HEK293T (cell line): ENCODE results near the gene ARL8A.
"Not testable (repeated sequence)": the region's sequence is repeated elsewhere in the genome, so short reads cannot be mapped to it uniquely, and the experiment has no call there.

Experiments
- CTCF ChIA-PET: fragments of 350-600 bp; formaldehyde crosslinking; extraction: SDS; loops from one replicate; lab custom pipeline; 2021; ENCODE audit warnings: antibody characterized with exemption, inconsistent platforms; lab: Yijun Ruan, JAX
- POLR2A ChIA-PET: fragments of 350-600 bp; formaldehyde crosslinking; extraction: SDS; loops from one replicate; lab custom pipeline; 2020; ENCODE audit warnings: antibody characterized with exemption, inconsistent platforms; lab: Yijun Ruan, JAX
- DNase-seq: peaks from one replicate; pipeline ENCODE4 v3.0.0; 2012; ENCODE audit warnings: mixed read lengths; ENCODE audit errors: extremely low spot score
- ARNT ChIP-seq: fragments of 450-650 bp; IDR thresholded peaks from 2 replicates; pipeline ENCODE4 v1.6.1; 2017; ENCODE audit warnings: mild to moderate bottlenecking
- BHLHE40 ChIP-seq: fragments of 450-650 bp; IDR thresholded peaks from 2 replicates; pipeline ENCODE4 v1.6.1; 2016; ENCODE audit warnings: mild to moderate bottlenecking, moderate library complexity, borderline replicate concordance
- CTBP1 ChIP-seq: fragments of 450-650 bp; IDR thresholded peaks from 2 replicates; pipeline ENCODE4 v1.6.1; 2016; ENCODE audit warnings: borderline replicate concordance
- ELF4 ChIP-seq: fragments of 450-650 bp; IDR thresholded peaks from 2 replicates; pipeline ENCODE4 v1.6.1; 2017; ENCODE audit warnings: antibody characterized with exemption
- FOXA1 ChIP-seq: fragments of 450-650 bp; IDR thresholded peaks from 2 replicates; pipeline ENCODE4 v1.6.1; 2016; ENCODE audit warnings: mild to moderate bottlenecking
- FOXK2 ChIP-seq: fragments of 450-650 bp; IDR thresholded peaks from 2 replicates; pipeline ENCODE4 v1.6.1; 2016; ENCODE audit warnings: mild to moderate bottlenecking
- FOXM1 ChIP-seq: fragments of 450-650 bp; IDR thresholded peaks from 2 replicates; pipeline ENCODE4 v1.6.1; 2017; ENCODE audit warnings: mild to moderate bottlenecking, borderline replicate concordance
- HDGF ChIP-seq: fragments of 450-650 bp; IDR thresholded peaks from 2 replicates; pipeline ENCODE4 v1.6.1; 2017; ENCODE audit warnings: antibody characterized with exemption, borderline replicate concordance
- L3MBTL2 ChIP-seq: fragments of 450-650 bp; conservative IDR thresholded peaks from 2 replicates; pipeline ENCODE4 v1.6.1; 2016; ENCODE audit warnings: mild to moderate bottlenecking
- LEF1 ChIP-seq: fragments of 450-650 bp; IDR thresholded peaks from 2 replicates; pipeline ENCODE4 v1.6.1; 2017; ENCODE audit warnings: mild to moderate bottlenecking, borderline replicate concordance
- NFRKB ChIP-seq: fragments of 450-650 bp; IDR thresholded peaks from 2 replicates; pipeline ENCODE4 v1.6.1; 2016; ENCODE audit warnings: mild to moderate bottlenecking, moderate library complexity
- SP1 ChIP-seq: fragments of 450-650 bp; IDR thresholded peaks from 2 replicates; pipeline ENCODE4 v1.6.1; 2017
- SUZ12 ChIP-seq: fragments of 450-650 bp; IDR thresholded peaks from 2 replicates; pipeline ENCODE4 v1.6.1; 2016; ENCODE audit warnings: mild to moderate bottlenecking
- TARDBP ChIP-seq: fragments of 450-650 bp; IDR thresholded peaks from 2 replicates; pipeline ENCODE4 v1.6.1; 2016
- ZNF384 ChIP-seq: fragments of 450-650 bp; IDR thresholded peaks from 2 replicates; pipeline ENCODE4 v1.6.1; 2016
- TF ChIP-seq, protein P1 (sequence below): fragments of 450-650 bp; IDR thresholded peaks from 2 replicates; pipeline ENCODE4 v1.6.1; 2016

The ARL8A gene

DNA sequence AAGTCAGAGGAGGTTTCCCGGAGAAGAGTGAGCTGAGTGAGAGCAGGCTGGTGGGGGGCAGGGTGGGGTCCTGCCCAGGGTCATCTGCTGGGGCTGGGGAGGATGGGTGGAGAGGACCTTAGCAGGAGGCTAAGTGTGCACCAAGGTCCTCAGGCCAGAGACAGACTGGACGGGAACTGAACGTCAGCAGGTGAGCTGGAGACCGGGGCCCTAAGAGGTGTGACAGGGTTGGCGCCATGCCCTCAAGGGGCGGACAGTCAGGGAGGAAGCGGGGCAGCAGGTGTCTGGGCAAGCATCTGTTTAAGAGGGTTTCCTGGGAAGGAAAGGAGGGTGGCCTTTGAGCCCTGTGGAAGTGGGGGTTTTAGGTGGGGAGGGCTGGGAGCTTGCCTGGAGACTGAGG, 29.5 kb upstream of the ARL8A start:
- CTCF ChIA-PET, result interaction anchor here (0.9 kb wide), 1 partner anchor 19 kb away, joined by 3 read pairs; no protein-coding TSS in a partner anchor
- TF ChIP-seq L3MBTL2 (no peak), NFRKB (no peak), BHLHE40 (no peak), SUZ12 (no peak), SP1 (no peak), ZNF384 (no peak), ARNT (no peak), FOXK2 (no peak)
- no peak for DNase-seq
- POLR2A ChIA-PET, result no interaction called here

DNA sequence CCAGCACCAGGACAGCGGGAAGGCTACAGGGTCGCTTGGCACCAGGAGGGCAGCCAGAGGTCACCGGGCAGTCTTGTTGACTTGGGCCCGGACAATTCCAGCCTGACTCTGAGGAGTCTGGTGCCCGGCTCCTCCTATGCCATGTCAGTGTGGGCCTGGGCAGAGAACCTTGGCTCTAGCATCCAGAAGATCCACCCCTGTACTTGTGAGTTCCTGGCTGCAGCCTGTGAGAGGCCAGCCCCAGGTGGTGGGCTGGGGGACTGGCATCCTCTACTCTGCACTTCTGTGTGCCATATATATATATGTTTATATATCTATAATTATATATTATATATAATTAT, 27.4 kb upstream of the ARL8A start:
- no peak for DNase-seq
- no peak for TF ChIP-seq HDGF
- TF ChIP-seq SUZ12, result no peak
- no peak for TF ChIP-seq FOXK2
- no peak for TF ChIP-seq NFRKB
- no peak for TF ChIP-seq ZNF384
- TF ChIP-seq CTBP1, result no peak
- no peak for TF ChIP-seq SP1
- no peak for TF ChIP-seq BHLHE40
- TF ChIP-seq FOXA1, result no peak
- TF ChIP-seq, protein P1, sequence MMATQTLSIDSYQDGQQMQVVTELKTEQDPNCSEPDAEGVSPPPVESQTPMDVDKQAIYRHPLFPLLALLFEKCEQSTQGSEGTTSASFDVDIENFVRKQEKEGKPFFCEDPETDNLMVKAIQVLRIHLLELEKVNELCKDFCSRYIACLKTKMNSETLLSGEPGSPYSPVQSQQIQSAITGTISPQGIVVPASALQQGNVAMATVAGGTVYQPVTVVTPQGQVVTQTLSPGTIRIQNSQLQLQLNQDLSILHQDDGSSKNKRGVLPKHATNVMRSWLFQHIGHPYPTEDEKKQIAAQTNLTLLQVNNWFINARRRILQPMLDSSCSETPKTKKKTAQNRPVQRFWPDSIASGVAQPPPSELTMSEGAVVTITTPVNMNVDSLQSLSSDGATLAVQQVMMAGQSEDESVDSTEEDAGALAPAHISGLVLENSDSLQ, result no peak
- no peak for TF ChIP-seq ARNT
- ChIA-PET CTCF (no interaction called here), POLR2A (no interaction called here)

DNA sequence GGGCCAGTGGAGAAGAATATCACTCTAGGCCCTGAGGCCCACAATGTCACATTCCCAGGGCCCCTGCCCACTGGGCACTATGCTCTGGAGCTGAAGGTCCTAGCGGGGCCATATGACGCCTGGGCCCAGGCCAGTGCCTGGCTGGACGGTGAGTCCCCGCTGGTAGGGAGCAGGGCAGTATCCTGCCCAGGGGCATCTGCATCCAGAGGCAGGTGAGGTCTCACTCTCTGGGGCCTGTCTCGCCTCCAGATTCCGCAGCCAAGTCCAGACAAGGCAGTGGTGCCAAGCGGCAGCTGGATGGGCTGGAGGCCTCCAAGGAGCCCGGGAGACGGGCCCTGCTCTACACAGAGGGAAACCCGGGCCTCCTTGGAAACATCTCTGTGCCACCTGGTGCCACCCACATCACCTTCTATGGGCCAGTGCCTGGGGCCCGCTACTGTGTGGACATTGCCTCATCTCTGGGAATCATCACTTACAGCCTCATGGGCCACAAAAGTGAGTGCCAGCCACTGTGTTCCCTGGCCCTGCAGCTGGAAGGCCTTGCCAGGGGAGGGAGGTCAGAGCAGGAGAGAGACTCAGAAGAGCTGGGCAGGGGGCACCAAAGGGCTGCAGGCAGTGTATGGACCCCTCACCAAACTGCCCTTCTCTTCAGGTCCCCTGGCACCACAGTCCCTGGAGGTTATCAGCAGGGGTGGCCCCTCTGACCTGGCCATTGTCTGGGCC, 26.9 kb upstream of the ARL8A start:
- POLR2A ChIA-PET, result no interaction called here
- CTCF ChIA-PET, result no interaction called here
- TF ChIP-seq TARDBP, result no peak
- no peak for TF ChIP-seq HDGF
- TF ChIP-seq ELF4, result no peak
- no peak for TF ChIP-seq FOXK2
- no peak for TF ChIP-seq CTBP1
- no peak for TF ChIP-seq BHLHE40
- TF ChIP-seq SUZ12, result no peak
- TF ChIP-seq NFRKB, result no peak
- TF ChIP-seq LEF1, result no peak
- TF ChIP-seq, protein P1, result no peak
- TF ChIP-seq ARNT, result no peak
- no peak for TF ChIP-seq ZNF384
- no peak for TF ChIP-seq L3MBTL2
- TF ChIP-seq FOXM1, result no peak
- no peak for TF ChIP-seq FOXA1
- no peak for TF ChIP-seq SP1
- DNase-seq, result no peak

DNA sequence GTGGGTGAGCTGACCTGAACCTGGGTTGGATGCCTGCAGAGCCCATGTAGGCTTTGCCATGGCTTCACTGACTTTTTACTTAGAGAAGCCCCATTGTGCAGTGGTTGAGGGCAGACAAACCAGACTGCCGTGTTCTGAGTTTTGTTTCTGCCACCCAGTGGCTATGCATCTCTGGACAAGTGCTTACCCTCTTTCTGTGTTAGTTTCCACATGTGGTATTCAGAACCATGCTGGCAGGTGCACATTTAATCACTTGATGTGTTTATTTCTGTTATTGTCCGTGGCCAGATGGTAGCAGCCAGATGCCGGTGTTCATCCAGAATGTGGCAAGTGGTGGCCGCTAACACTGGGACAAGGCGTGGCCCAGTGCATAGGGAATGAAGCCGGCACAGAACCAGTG, 26.2 kb upstream of the ARL8A start:
- no peak for TF ChIP-seq LEF1
- no peak for TF ChIP-seq BHLHE40
- no peak for TF ChIP-seq SUZ12
- TF ChIP-seq FOXA1, result no peak
- no peak for TF ChIP-seq CTBP1
- no peak for TF ChIP-seq HDGF
- TF ChIP-seq FOXK2, result no peak
- no peak for TF ChIP-seq TARDBP
- no peak for TF ChIP-seq ZNF384
- TF ChIP-seq, protein P1, result no peak
- no peak for TF ChIP-seq ARNT
- TF ChIP-seq ELF4, result no peak
- TF ChIP-seq SP1, result no peak
- no peak for TF ChIP-seq FOXM1
- TF ChIP-seq NFRKB, result no peak
- TF ChIP-seq L3MBTL2, result no peak
- CTCF ChIA-PET, result interaction anchor here (1.6 kb wide), 1 partner anchor 16 kb away, joined by 4 read pairs; no protein-coding TSS in a partner anchor
- POLR2A ChIA-PET, result no interaction called here
- DNase-seq, result no peak

DNA sequence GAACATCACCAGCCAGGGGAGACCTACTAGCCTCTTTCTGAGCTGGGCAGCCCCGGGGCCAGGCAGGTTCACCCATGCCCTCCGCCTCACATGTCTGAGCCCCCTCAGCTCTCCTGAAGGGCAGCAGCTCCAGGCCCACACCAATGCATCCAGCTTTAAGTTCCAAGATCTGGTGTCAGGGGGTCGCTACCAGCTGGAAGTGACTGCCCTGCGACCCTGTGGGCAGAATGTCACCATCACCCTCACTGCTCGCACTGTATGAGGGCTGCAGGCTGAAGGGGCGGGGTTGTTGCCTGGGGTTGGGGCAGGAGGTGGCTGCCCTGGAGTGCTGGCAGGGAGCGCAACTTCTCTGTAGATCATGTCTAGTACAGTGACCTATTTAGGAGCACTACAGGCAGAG, 24.3 kb upstream of the ARL8A start:
- POLR2A ChIA-PET, result no interaction called here
- DNase-seq, result no peak
- no peak for TF ChIP-seq L3MBTL2
- TF ChIP-seq TARDBP, result no peak
- TF ChIP-seq ARNT, result no peak
- no peak for TF ChIP-seq HDGF
- CTCF ChIA-PET, result no interaction called here

DNA sequence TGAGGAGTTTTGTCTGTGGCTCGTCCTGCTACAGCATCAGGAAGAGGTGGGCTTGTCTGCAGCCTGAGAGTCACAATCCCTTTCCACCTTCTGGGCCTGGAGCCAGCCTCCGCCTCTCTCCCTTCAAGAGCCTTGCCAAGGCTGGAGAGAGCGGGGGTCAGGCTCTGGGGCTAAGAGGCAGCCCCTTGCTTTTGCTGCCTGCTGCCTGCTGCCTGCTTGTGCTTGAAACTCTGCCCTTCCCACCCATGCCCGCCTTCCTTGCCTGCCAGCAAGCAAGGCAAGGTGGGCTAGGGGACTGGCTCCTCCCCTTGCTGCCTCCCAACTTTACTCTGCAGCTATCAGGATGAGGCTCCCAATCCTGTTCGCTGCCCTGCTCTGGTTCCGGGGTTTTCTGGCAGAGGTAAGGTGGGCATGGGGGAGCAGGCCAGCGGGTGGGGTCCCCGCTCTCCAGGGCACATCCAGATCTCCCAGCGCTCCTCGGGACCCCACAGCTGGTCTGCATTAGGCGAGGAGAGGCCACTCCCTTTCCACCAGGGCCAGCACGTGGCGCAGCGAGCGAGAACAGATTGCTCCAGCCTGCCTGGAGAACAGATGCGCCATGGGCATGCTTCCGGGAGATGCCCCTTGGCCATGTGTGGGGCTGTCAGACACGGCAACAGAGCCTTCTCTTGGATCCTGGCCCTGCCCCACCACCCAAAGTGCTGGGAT, 23.3 kb upstream of the ARL8A start:
- TF ChIP-seq NFRKB (no peak), FOXA1 (no peak), ARNT (no peak), FOXM1 (no peak), BHLHE40 (no peak), CTBP1 (no peak)
- TF ChIP-seq, protein P1, result no peak
- no peak for DNase-seq
- ChIA-PET POLR2A (no interaction called here), CTCF (interaction anchor here (3.3 kb wide), 1 partner anchor 13 kb away, joined by 13 read pairs; no protein-coding TSS in a partner anchor)

DNA sequence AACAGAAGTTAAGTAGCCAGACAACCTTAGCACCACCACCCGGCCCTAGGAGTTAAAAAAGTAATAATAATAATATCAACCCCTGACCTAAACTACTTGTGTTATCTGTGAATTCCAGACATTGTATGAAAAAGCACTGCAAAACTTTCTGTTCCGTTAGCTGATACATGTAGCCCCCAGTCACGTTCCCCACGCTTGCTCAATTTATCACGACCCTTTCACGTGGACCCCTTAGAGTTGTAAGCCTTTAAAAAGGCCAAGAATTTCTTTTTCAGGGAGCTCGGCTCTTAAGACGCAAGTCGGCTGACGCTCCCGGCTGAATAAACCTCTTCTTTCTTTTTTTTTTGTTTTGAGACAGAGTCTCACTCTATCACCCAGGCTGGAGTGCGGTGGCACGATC, 22.5 kb upstream of the ARL8A start:
- DNase-seq, POLR2A ChIA-PET: not testable (repeated sequence)
- CTCF ChIA-PET, result interaction anchor here (0.6 to 3.3 kb wide), 2 partner anchors 12 to 26 kb away, joined by 4 to 13 read pairs; no protein-coding TSS in a partner anchor
